ENCODE measurements around the gene CATSPERD.

CATSPERD gene

DNA sequence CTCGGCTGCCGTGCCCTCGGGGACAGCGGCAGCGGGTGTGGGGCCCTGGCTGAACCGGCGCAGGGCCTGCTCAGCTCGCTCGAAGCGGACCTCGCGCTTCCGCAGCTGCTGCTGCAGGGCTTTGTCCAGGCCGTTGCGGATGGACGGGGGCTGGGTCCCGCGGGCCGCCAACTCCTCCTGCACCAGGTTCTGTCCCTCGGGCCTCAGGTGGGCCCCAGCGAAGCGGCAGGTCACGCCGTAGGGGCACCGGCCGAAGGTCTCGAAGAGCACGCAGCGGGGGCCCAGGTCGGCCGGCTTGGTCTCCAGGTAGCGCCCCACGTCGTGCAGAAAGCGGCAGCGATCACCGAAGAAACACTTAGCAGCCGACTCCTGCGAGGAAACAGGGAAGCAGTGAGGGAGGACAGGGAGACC is 68.9 kb downstream of the CATSPERD start:
- no peak for DNase-seq

DNA sequence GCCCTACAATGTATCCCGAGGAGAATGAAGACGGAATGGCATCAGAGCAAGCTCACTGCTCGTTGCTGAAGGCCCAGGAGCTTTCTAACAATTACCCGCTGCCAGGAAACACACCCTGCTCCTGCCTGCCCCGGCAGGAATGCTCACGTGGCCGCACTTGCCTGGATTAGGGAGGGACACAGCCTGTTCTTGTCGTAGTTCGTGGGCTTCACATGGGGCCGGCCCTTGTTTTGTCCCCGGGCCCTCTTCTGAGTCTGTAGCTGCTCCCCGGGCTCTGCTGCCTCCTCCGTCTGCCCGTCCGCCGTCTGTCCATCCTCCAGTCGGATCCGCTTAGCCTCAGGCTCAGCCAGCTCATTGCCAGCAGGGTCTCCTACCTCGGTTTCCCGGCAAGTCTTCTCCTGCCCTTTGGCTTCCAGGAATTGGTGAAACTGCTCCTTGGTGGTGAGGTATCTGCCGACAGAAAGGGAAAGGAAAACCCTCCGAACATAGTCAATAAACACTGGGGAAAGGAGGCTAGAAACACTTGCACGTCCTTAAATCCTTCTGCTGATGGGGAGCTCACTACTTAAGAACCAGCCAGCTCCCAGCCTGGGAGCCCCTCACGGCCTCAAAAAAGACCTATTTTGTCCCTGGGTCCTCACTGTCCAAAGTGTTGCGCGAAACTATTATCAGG is 69.6 kb downstream of the CATSPERD start:
- no peak for DNase-seq

DNA sequence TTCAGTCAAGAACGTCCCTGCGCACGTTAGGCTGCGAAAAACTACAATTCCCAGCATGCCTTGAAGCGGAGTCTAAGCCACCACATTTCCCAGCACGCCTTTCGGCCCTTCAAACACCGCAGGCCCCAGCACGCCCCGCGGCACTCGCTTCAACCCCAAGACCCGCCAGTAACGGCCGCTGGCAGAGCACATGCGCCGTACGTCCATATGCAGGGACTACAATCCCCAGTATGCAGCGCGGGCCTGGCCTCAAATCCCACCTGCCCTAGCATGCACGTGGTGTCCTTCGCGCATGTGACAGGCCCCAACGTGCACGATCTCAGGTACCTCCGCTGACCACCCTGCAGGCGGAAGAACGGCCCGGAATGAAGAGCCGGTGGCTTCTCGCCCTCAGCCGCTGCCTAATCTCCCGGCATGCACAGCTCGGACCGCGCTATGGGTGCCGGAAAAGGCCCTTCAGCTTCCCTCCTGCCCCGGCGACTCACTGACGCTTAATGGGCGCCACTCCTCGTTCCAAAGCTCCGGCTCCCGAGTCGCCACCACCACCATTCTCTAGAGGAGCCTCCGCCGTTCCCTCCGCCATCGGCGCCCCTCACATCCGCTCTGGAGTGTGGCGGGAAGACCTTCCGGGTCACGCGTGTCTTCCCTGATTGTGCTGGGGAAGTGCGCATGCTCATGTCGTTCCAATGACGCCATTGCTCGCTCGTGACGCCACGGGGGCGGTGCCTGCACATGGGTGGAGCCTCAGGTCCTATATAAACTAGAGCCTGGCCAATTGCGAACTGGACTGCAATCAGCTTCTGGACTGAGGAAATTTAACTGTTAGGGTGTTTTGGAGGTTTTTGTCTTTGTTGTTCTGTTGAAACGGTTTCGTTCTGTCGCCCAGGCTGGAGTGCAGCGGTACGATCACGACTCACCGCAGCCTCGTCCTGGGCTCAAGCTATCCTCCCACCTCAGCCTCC is 70.4 kb downstream of the CATSPERD start, which contains the start of gene DUS3L:
TSS of gene DUS3L (minus strand) at position 605 of the 962 bp plus-strand sequence. CDS start at position 583, 22 bp downstream.
- DNase-seq, result peak; percentile 97

DNA sequence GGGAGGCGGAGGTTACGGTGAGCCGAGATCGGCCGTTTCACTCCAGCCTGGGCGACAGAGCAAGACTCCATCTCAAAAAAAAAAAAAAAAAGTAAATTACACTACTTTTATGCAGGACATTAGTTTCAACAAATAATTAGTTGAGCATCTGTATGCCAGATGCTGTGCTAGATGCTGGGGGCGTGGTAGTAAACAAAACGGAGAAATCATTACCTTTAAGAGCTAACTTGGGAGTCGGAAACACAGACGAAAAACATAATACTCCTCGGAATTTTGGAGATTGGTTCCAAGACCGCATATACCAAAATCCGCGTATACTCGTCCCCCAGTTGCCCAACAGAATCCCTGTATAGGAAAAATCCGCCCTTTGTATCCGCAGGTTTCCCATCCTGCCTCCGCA is 71.8 kb downstream of the CATSPERD start:
- no peak for DNase-seq

DNA sequence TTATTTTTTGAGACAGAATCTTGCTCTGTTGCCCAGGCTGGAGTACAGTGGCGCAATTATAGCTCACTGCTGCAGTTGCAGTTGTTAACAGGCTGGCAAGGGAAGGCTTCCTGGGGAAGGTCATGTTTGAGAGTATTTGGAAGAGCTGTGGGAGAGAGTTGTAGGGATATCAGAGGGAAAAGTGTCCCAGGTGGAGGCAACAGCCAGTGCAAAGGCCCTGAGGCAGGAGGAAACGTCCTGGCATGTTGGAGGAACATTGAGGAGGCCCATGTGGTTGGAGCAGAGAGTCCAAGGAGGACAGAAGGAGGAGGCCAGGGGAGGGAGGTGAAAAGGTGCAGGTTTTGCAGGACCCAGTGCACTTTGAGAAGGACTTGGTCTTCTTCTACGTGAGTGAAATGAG is 72.8 kb downstream of the CATSPERD start:
- no peak for DNase-seq

DNA sequence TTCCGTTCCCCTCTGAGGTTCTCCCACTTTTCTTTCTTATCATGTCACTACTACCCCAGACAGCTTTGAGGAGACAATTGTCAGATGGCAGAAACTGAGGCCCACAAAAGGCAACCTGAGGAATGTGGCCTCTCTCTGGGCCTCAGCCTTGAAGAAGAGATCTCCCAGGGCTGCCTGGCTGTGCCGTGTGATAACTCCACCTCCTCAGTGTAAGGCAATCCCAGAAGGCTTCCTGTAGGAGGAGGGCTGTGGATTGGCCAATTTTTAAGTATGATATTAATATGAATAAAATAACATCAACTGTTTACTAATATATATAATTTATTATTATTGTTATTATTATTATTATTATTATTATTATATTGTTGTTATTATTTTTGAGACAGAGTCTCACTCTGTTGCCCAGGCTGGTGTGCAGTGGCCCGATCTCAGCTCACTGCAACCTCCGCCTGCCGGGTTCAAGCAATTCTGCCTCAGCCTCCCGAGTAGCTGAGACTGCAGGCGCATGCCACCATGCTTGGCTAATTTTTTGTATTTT is 75.0 kb downstream of the CATSPERD start:
- DNase-seq, result no peak

DNA sequence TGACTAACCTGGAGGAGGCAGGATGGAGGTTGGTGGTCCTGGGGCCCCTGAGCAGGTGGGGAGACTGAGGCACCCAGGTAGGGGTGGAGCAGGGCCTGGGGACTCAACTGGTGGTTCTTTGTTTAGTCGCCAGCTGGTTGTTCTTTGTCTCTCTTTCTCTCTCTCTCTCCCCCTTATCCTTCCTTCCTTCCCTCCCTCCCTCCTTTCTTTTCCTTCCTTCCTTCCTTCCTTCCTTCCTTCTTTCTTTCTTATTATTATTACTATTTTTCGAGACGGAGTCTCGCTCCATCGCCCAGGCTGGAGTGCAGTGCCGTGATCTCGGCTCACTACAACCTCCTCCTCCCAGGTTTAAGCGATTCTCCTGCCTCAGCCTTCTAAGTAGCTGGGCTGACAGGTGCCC is 77.8 kb downstream of the CATSPERD start:
- no peak for DNase-seq

DNA sequence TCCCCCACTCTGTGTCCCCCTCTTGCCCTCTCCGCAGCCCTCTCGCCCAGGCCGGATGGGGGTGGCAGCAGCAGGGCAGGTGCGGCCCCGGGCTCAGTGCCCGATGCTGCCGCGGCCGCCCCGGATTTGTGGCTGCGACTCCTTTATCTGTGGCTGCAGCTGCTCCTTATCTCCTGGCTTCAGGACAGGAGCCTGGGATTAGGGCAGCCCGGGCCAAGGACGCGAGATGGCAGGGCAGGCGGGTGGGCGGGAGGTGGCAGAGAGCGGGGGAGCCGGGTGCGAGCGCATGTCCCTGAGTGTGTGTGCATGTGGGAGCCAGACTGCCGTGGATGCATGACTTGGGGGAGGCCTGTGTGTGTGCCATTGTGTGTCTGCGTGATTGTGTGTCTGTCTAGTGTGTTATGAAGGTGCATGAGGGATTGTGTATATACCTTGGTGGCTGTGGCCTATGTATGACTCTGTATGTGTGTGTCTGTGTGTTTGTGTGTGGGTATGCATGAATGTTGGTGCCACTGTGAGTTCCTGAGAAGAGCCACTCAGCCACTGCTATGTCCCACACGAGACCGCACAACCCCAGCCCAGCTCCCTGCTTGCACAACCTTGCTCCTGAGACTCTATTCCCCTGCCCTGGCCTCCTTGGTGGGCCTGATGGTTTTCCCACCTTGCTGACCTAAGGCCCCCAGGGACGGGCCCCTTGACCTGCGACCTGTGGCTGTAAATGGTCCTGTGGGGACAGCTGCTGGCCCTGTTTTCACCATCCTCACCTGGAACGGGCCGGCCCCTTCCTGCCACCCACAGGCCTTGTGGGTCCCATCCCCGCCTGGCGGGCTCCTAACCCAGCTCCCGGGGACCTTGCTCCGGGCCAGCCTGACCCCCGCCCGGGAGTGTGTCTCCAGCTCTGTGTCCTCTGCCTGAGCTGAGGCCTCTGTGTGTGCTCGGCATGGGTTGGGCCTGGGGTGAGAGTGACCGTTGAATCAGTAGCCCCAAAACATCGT is 79.1 kb downstream of the CATSPERD start:
- DNase-seq, result no peak

DNA sequence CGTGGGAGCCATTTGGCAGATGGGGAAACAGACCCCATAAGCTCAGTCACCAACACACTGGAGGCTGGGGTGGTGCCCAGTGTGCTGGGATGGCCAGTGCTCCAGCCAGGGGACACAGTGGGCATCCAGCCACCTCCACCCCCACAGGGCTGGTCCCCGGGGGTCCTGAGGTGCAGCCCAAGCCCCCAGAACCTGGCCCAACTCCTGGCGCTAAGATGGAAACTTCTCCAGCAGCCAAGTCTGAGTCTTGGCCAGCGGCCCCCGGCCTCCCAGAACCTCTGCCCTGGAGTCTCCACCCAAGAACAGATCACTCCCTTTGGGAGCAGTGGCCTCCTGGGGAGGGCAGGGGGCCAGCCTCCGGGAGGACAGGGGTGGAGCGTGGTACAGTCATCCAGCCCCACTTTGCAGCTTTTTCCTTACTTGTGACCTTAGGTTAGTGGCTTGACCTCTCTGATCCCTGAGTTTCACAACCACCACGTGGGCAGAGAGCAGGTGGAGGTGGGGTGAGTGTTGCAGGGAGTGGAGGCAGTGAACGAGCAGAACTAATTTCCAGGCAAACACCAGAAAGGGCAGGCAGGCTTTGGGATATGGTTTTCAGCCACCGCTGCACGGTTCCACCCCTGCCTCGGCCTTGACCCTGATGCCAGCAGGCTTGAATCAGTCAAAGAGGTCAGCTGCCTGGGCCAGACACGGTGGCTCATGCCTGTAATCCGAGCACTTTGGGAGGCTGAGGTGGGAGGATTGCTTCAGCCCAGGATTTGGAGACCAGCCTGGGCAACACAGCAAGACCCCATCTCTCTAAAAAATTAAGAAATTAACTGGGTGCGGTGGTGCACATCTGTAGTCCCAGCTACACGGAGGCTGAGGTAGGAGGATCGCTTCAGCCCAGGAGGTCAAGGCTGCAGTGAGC is 80.2 kb downstream of the CATSPERD start:
- DNase-seq, result no peak

DNA sequence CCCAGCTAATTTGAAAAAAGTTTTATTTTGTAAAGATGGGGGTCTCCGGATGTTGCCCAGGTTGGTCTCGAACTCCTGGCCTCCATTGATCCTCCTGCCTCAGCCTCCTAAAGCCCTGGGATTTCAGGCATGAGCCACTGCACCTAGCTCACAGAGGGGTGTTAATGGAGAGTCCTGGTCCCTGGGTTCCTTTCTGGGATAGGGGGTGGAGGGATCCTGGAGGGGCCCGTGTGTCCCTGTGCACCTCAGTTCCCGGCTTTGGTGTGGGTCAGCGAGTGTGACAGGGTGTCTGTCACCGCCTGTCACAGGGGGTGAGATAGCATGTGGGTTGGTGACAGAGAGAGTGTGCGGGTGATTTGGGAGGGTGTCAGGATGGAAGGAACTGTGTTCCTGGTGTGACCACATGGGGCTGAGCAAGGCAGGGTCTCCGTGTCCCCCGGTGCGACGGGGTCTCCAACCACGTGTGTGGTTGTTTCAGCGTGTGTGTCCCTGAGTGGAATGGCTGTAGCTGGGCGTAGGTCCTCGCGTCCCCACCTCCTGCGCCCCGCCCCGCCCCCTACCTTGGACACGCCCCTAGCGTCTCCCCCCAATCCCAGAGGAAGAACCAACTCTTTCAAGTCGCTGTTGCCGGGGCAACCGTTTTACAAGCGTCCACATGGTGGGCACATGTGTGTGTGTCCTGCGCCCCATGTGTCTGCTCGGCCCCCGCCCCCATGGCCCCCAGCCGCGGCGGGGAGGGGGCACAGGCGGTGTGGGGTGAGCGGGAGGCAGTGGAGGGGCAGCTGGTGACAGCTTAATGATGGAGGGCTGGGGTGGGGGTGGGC is 81.6 kb downstream of the CATSPERD start:
- no peak for DNase-seq

DNA sequence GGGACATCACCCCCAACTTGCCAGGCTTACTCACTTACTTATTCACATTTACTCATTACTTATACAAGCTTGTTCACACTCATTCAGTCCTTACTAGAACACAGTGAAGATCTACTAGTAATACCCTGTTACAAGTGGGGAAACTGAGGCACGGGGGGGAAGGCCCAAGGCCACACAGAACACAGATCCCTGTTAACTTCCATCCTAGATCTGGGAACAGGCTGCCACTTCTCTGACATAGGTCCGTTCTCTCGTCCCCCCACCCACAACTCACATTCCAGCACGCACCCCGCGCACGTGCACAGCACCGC is 83.0 kb downstream of the CATSPERD start:
- DNase-seq, result no peak

DNA sequence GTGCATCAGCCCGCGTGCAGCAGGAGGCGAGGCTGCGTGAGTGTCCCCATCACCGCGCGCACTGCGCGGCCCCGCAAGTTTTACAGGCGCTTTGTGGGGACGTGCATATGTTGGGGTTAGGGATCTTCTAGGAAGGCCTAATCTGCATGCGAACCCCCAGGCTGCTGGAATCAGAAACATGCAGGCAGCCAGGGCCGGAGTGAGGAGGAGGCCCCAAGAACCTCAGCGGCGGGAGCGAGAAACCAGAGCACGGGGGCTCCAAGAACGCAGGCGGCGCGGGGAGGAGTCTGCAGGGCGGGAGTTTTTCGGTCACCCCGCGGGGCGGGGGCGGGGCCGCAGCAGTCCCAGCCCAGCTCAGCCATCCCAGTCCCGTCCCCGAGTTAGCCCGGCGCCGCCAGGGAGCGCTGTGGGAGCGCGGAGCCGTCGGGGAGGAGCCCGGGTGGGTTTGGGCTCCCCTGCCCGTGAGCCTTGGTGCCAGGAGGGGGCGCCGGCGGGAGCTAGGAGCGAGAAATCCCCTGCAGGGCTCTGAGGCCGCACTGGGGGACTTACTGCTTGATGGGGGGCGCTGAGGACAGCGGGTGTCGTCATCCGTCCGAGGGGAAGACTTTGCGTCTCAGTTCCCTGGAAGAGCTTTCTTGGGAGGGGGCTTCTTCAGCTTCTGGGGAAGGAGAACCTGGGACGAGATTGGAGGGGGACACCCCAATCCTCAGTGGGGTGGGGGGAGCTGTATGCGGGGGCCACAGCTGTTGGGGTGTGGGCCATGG is 83.5 kb downstream of the CATSPERD start:
- peak; percentile 88 for DNase-seq

DNA sequence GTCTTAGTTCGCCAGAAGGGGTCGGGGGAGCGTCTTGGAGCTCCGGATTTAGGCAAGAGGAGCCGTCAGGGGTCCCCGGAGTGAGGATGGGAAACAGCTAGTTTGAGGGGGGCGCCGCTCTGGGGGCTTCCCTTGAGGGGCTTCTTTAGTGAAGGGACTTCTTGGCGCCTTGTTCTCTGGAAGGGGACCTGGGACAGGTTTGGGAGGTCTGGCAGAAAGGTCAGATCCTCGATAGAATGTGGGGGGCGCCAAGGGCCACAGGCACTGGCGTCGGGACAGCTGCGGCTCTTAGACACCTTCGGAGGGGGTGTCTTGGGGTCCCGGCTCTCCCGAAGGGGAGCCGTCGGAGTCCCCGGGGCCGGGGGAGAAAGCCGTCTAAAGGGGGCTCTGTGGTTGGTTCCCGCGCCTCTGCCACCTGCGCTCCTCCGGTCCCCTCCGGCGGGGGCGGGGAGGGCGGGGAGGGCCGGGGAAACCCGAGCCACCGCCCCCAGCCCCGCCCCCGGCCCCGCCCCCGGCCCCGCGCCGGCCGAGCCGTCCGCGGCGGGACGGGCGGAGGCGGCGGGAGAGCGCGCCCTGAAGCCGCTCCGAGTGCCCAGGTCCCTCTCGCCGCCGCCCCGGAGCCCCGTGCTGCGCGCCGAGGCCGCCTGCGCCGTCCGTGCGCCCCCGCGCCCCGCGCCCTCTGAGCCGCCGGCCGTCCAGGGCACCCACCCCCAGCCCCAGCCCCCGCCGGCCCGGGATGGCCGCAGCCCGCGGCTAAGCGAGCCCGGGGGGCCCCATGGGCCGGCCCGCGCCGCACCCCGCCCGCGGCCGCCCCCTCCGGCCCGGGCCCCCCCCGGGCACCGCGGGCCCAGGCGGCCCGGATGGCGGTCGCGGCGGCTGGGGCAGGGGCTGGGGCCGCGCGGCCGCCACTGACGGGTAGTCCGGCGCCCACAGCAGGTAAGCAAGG is 84.4 kb downstream of the CATSPERD start, which contains the start of gene NRTN:
TSS of gene NRTN (plus strand) at position 552 of the 946 bp plus-strand sequence. CDS start 19,099 bp downstream, outside the sequence.
- DNase-seq, result peak; percentile 59

DNA sequence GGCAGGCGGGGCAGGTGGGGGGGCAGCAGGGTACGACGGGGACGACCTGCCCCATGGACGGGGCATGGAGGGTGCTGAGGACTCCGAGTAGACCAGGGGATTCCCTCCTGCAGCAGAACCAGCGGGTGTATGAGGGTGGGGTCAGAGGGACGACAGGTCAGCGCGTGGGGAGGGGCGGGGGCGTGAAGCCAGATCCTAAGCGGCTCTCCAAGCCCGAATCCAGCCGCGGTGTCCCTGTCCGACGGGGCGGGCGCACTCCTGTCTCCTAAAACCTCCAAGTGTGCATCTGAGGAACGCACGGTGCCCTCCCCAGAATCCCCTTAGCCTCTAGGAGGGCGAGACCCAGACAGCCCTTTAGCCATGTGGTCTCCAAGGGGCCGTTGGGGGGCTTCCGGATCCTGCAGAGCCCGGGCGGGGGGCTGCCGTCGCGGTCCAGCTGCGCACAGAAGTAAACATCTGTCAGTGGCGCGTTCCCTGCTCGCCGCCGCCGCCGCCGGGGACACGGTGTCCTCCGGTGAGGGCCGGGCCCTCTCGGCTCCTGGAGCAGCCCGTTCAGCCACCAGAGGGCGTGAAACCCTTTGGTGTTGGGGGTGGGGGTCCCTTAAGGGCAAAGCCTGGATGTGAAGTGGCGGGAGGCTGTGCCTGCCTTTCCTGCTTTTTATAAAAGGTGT is 85.2 kb downstream of the CATSPERD start:
- peak; percentile 78 for DNase-seq

DNA sequence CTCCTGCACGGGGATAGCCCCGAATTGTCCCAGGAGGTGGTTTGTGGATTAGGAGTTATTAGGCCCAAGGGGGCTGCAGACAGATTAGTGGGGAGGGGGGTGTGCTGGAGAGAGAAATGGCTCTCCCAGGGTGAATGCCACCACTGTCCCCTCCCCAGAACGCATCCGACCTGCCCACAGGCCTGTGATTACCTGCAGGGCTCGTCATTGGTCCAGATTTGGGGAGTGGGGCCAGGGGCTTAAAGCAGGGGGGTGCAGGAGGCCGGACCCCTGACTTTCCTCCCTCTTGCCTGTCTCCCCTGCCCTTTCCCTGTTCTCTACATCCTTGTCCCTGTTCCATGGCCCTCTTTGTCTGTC is 85.7 kb downstream of the CATSPERD start:
- DNase-seq, result no peak

DNA sequence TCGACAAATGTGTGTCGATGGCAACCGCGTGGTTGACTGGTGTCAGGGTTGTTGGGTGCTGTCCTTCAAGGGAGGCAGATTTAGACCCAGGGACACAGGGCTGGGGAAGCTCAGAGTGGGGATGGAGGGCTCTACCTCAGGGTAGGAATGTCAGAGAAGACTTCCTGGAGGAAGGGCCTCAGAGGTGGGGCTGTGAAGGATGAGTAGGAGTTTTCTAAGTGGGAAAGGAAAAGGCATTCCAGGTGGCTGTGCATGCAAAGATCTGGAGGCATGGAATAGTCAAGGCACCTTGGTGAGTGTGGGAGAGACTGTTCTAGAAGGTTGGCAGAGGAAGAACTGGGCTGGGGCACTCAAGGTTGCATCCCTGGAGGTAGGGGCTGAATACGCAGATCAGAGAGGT is 86.5 kb downstream of the CATSPERD start:
- no peak for DNase-seq

DNA sequence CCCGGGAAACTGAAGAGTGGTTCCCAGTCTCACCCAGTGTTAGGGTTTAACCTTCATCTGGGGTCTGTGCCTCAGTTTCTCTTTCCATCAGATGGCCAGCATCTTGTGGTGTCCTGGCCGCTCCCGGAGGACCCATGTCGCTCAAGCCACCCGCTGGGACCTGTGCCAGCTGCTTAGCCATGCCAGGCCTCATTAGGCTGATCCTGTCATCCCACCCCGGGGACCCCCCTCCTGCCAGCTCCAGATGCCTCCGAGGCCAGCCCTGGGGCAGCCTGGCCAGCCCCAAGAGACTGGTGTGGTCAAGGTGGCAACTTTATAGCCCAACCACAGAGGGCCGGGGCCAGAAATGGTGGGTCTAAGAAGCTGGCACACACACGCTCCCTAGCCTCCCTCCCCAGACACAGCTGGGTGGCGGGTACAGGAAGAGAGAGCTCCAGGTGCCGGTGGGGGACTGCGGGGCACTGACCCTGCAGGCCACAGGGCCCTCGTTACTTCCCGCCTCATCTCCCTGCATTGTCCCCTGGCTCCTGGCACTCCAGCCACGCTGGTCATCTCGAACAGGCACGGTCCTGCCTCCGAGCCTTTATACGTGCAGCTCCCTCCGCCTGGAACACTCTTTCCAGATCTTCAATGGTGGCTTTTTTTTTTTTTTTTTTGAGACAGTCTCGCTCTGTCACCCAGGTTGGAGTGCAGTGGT is 87.8 kb downstream of the CATSPERD start:
- no peak for DNase-seq

Measured in NCI-H510A (cell line).